Activated CD4-positive, alpha-beta memory T cell treated with anti-CD3 and anti-CD28 coated beads, Interleukin-2, amount 10 ng/mL, durations not matched to agents 7 days and 5 days (primary cell): ENCODE measurements around the gene PDE6B. TPM values are rescaled to one million over a fixed set of nuclear protein-coding genes. Genes with fewer than 3 reads are reported as not detected.

Experiments
- CTCF ChIA-PET: fragments of 350-600 bp; sonication (Branson Sonifier 250); formaldehyde crosslinking; loops from one replicate; lab custom pipeline; 2021; ENCODE audit warnings: antibody characterized with exemption, inconsistent platforms; lab: Charles Lee
- POLR2A ChIA-PET: fragments of 350-600 bp; sonication (Branson Sonifier 250); formaldehyde crosslinking; loops from one replicate; lab custom pipeline; 2021; ENCODE audit warnings: antibody characterized with exemption; lab: Charles Lee
- DNase-seq: peaks from one replicate; pipeline ENCODE4 v3.0.0-alpha.2; 2020
- H3K27ac Mint-ChIP-seq: one replicate; pipeline ENCODE4 v1.8.0; 2021; ENCODE audit warnings: mild to moderate bottlenecking, mixed read lengths
- H3K27me3 Mint-ChIP-seq: one replicate; pipeline ENCODE4 v1.8.0; 2021; ENCODE audit warnings: mixed read lengths
- H3K36me3 Mint-ChIP-seq: one replicate; pipeline ENCODE4 v1.8.0; 2021; ENCODE audit warnings: low read depth, mixed read lengths
- H3K4me1 Mint-ChIP-seq: one replicate; pipeline ENCODE4 v1.8.0; 2021; ENCODE audit warnings: mixed read lengths
- H3K4me3 Mint-ChIP-seq: one replicate; pipeline ENCODE4 v1.8.0; 2021; ENCODE audit warnings: mild to moderate bottlenecking, mixed read lengths
- H3K9me3 Mint-ChIP-seq: one replicate; pipeline ENCODE4 v1.8.0; 2021; ENCODE audit warnings: mixed read lengths
- total RNA-seq, 2 experiments: library from RNA; stranded (reverse); gene quantifications; one replicate each; pipeline ENCODE4 v1.2.3, GENCODE V29; 2021

Gene PDE6B
- total RNA-seq, 2 experiments from 2014 or later, result 13.3 to 16.4 TPM

DNA sequence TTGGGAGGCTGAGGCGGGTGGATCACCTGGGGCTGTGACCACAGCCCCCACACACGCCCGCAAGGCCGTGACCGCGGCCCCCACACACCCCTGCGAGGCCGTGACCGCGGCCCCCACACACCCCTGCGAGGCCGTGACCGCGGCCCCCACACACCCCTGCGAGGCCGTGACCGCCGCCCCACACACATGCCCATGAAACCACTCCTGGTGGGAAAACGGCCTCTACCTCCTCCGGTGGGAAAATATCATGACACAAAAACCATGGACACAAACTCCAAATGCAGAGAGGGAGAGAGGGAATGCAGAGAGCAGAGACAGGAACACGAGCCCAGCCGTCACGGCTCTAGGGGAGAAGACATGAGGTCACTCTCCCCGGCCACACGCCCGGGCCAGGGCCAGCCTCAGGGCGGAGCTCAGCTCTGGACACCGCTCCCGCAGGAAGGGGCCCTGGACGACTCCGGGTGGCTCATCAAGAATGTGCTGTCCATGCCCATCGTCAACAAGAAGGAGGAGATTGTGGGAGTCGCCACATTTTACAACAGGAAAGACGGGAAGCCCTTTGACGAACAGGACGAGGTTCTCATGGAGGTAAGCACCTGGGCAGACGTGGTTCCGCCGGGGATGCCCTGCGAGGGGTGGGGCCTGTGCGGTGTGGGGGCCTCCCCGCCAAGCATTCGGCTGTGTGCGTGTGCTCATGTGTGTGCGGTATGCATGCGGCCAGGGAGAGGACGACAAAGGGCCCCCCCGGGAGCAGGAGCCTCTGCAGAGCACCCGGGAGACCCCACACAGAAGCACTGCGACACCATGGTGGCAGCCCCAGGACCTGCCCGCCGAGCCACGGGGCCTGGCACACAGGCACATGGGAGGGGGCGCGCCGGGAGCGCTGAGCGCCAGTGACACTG, 31.3 kb downstream of the PDE6B start:
- no peak overlapping the region for H3K27ac Mint-ChIP-seq
- H3K27me3 Mint-ChIP-seq, result no peaks in the 10 kb centered on the region
- no peak for DNase-seq
- H3K4me3 Mint-ChIP-seq, result no peak overlapping the region
- POLR2A ChIA-PET, result no interaction called here
- CTCF ChIA-PET, result no interaction called here
- peaks cover 15% of the 10 kb centered on the region for H3K9me3 Mint-ChIP-seq
- H3K36me3 Mint-ChIP-seq, result peaks cover 14% of the 10 kb centered on the region
- H3K4me1 Mint-ChIP-seq, result peaks cover 1% of the 10 kb centered on the region

DNA sequence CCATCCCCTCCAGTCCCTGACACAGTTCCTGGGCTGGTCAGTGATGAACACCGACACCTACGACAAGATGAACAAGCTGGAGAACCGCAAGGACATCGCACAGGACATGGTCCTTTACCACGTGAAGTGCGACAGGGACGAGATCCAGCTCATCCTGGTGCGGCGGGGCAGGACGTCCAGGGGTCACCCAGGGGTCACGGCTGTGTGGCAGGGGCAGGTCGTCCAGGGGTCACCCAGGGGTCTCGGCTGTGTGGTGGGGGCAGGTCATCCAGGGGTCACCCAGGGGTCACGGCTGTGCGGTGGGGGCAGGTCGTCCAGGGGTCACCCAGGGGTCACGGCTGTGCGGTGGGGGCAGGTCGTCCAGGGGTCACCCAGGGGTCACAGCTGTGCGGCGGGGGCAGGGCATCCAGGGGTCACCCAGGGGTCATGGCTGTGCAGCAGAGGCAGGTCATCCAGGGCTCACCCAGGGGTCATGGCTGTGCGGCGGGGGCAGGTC, 32.0 kb downstream of the PDE6B start:
- no peak overlapping the region for H3K27ac Mint-ChIP-seq
- no peak for DNase-seq
- CTCF ChIA-PET, result no interaction called here
- peaks cover 15% of the 10 kb centered on the region for H3K9me3 Mint-ChIP-seq
- peaks cover 1% of the 10 kb centered on the region for H3K4me1 Mint-ChIP-seq
- POLR2A ChIA-PET, result no interaction called here
- no peak overlapping the region for H3K4me3 Mint-ChIP-seq
- peaks cover 14% of the 10 kb centered on the region for H3K36me3 Mint-ChIP-seq
- no peaks in the 10 kb centered on the region for H3K27me3 Mint-ChIP-seq

DNA sequence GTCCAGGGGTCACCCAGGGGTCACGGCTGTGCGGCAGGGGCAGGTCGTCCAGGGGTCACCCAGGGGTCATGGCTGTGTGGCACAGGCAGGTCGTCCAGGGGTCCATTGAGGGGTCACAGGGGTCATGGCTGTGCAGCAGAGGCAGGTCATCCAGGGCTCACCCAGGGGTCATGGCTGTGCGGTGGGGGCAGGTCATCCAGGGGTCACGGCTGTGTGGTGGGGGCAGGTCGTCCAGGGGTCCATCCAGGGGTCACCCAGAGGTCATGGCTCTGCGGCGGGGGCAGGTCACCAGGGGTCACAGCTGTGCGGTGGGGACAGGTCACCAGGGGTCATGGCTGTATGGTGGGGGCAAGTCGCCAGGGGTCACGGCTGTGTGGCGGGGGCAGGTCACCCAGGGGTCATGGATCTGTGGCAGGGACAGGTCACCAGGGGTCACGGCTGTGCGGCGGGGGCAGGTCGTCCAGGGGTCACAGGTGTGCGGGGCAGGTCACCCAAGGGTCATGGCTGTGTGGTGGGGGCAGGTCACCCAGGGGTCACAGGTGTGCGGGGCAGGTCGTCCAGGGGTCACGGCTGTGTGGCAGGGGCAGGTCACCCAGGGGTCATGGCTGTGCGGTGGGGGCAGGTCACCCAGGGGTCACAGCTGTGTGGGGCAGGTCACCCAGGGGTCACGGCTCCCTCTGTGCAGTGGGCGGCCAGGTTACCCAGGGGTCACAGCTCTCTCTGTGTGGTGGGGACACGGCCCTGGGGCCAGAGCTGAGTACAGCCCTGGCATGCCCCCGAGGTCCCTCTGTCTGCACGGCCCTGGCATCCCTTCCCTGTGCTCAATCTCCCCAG, 32.7 kb downstream of the PDE6B start:
- H3K4me1 Mint-ChIP-seq, result peaks cover 2% of the 10 kb centered on the region
- H3K4me3 Mint-ChIP-seq, result no peak overlapping the region
- H3K36me3 Mint-ChIP-seq, result peaks cover 14% of the 10 kb centered on the region
- POLR2A ChIA-PET, result no interaction called here
- CTCF ChIA-PET, result no interaction called here
- DNase-seq, result no peak
- no peak overlapping the region for H3K27ac Mint-ChIP-seq
- no peaks in the 10 kb centered on the region for H3K27me3 Mint-ChIP-seq
- H3K9me3 Mint-ChIP-seq, result peaks cover 15% of the 10 kb centered on the region

DNA sequence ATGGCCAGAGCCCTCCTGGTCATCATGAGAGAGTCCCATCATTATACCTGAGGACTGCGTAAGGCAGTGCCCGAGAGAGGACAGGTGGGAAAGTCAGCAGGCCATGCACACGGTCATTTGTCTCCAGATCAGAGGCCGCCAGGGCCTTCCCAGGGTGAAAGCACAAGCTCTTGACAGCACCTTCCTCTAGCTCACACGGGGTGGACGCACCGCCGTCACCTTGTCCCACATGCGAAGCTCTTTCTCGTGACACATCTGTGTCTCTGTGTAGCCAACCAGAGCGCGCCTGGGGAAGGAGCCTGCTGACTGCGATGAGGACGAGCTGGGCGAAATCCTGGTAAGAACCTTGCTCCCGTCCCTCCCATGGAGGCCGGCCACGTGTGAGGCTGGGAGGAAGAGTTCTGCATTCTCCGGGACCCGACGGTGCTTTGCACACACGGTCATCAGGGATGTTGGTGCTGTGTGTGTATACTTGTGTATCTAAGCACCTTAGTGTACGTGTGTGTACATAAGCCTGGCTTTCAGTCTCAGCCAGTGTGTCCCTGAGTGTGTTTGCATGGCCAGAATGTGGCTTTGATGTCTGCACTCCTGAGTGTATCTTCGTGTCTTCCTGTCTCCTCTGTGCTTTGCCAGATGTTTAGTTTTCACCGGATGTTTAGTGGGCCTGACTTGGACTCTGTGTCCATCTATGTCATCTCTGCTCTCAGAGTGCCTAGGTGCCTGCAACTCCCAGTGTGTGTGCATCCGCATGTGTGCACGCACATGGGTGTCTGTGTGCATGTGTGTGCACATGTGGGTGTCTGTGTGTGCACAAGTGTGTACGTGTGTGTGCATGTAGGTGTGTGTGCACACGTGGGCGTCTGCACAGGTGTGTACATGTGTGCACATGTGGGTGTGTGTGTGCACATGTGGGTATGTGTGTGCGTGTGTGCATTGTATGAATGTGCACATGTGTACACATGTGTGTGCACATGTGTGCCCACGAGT, 33.6 kb downstream of the PDE6B start:
- Mint-ChIP-seq H3K4me1 (peaks cover 3% of the 10 kb centered on the region), H3K27me3 (no peaks in the 10 kb centered on the region), H3K27ac (no peak overlapping the region), H3K4me3 (no peak overlapping the region), H3K36me3 (peaks cover 14% of the 10 kb centered on the region), H3K9me3 (peaks cover 15% of the 10 kb centered on the region)
- ChIA-PET CTCF (no interaction called here), POLR2A (no interaction called here)
- no peak for DNase-seq

DNA sequence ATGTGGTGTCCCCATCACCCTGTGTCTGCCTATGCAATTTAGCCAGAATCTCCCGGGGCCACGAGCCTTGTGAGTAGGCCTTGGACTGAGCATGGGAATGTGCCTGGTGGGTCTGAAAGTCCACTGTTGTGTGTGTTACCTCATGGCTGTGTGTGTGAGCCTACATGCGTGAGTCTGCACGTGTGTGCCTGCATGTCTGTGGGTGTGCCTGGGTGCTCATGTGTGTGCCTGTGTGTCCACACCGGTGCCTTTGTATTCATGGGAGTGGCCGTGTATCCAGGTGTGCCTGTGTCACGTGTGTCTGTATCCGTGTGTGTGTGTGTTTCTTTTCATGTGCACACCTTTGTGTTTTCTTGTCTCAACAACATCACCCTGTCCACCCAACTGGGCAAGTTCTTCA, 34.5 kb downstream of the PDE6B start:
- H3K9me3 Mint-ChIP-seq, result peaks cover 15% of the 10 kb centered on the region
- POLR2A ChIA-PET, result no interaction called here
- no peak for DNase-seq
- H3K36me3 Mint-ChIP-seq, result peaks cover 14% of the 10 kb centered on the region
- CTCF ChIA-PET, result no interaction called here
- peaks cover 10% of the 10 kb centered on the region for H3K4me1 Mint-ChIP-seq
- no peaks in the 10 kb centered on the region for H3K27me3 Mint-ChIP-seq
- H3K4me3 Mint-ChIP-seq, result no peak overlapping the region
- no peak overlapping the region for H3K27ac Mint-ChIP-seq

DNA sequence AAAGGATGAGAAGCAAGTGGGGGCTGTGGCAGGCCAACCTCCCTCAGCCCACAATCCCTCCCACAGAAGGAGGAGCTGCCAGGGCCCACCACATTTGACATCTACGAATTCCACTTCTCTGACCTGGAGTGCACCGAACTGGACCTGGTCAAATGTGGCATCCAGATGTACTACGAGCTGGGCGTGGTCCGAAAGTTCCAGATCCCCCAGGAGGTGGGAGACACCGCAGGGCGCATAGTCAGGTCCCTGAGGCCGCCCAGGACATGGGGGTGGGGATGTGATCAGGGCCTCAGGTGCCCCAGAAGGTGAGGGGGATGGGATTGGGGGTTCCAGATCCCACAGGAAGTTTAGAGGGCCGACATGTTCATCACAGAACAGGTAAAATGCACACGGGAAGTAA, 35.0 kb downstream of the PDE6B start:
- ChIA-PET CTCF (no interaction called here), POLR2A (no interaction called here)
- Mint-ChIP-seq H3K4me3 (no peak overlapping the region), H3K36me3 (peaks cover 14% of the 10 kb centered on the region), H3K4me1 (peaks cover 15% of the 10 kb centered on the region), H3K27me3 (no peaks in the 10 kb centered on the region), H3K9me3 (peaks cover 15% of the 10 kb centered on the region), H3K27ac (no peak overlapping the region)
- no peak for DNase-seq

DNA sequence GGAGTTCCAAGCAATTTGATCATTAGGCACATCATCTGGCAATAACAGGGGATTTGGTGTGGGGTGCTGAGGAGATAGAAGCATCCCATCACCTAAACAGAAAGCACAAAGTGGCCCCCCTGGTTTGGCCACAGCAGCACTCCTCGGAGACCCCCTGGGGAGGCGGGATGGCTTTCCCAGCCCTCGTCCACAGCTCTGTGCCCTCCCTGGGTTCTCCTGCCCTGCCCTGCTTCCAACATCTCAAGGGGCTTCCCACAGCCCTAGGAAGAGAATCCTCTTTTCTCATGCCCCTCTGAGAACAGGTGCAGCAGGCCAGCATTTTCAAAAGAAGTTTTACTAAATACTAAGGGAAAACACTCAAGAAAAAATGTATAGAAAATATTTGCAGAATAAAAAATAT, 35.9 kb downstream of the PDE6B start:
- Mint-ChIP-seq H3K4me1 (peaks cover 15% of the 10 kb centered on the region), H3K9me3 (peaks cover 15% of the 10 kb centered on the region), H3K4me3 (no peak overlapping the region), H3K27me3 (no peaks in the 10 kb centered on the region), H3K36me3 (peaks cover 14% of the 10 kb centered on the region), H3K27ac (no peak overlapping the region)
- POLR2A ChIA-PET, result no interaction called here
- CTCF ChIA-PET, result no interaction called here
- no peak for DNase-seq

DNA sequence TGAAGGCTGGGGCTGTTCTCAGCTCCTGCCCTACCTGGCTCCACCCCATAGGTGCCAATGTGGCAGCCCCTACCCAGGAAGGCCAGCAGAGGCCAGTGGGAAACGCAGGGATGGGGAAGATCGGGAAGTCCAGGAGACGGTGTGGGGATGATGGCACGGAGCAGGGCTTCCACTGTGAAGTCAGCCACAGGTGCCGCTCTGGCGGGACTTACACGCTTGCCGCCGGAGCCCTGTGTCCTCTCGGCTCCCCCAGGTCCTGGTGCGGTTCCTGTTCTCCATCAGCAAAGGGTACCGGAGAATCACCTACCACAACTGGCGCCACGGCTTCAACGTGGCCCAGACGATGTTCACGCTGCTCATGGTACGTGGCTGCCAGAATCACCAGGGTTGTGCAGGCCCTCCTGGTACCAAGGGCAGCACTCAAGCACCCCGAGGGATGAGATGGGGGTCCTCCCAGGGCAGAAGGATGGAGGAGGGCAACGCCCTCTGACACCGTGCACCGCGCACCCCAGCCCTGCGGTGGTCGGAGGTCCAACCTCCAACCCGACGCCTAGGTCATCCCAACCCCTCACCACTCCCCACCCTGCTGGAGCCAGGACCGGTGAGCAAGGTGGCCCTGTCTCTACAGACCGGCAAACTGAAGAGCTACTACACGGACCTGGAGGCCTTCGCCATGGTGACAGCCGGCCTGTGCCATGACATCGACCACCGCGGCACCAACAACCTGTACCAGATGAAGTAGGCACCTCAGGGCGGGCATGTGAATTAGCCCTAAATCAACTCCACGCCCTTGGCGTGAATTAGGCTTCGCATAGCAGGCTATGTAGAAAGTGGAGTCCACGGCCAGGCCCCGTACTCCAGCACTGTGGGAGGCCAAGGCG, 36.7 kb downstream of the PDE6B start:
- Mint-ChIP-seq H3K4me1 (peaks cover 15% of the 10 kb centered on the region), H3K4me3 (peak overlapping the region; percentile 5)
- POLR2A ChIA-PET, result interaction anchor here (2.2 to 3.2 kb wide), 2 partner anchors 11 to 324 kb away, joined by 10 to 40 read pairs; partner anchors contain the start of genes ATP5ME, MYL5 and ZNF141

DNA sequence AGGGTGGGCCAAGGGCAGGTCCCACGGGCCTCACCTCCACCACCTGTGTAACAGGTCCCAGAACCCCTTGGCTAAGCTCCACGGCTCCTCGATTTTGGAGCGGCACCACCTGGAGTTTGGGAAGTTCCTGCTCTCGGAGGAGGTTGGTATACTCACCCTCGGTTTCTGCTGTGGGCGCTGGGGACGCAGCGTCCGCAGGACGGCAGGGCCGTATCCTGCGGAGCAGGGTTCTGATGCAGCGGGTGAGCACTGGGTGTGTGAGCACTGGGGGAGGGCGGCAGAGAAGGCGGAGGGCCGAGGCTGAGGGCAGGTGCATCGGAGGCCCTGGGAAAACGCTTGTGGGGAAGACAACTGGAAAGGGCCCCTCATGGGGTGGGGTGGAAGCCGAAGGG, 37.7 kb downstream of the PDE6B start:
- ChIA-PET POLR2A (interaction anchor here (2.2 to 3.2 kb wide), 2 partner anchors 10 to 325 kb away, joined by 10 to 40 read pairs; partner anchors contain the start of genes ATP5ME, MYL5 and ZNF141), CTCF (interaction anchor here (3.7 kb wide), 1 partner anchor 10 kb away, joined by 29 read pairs; the partner anchor contains the start of genes ATP5ME and MYL5)
- H3K27me3 Mint-ChIP-seq, result no peaks in the 10 kb centered on the region
- peaks cover 15% of the 10 kb centered on the region for H3K9me3 Mint-ChIP-seq
- H3K4me1 Mint-ChIP-seq, result peaks cover 15% of the 10 kb centered on the region
- peak overlapping the region; percentile 44 for H3K27ac Mint-ChIP-seq
- DNase-seq, result no peak
- peaks cover 11% of the 10 kb centered on the region for H3K36me3 Mint-ChIP-seq
- peak overlapping the region; percentile 74 for H3K4me3 Mint-ChIP-seq

More for the DNA sequence above, 36.7 kb downstream of the PDE6B start:
- Mint-ChIP-seq H3K27ac (no peak overlapping the region), H3K27me3 (no peaks in the 10 kb centered on the region), H3K36me3 (peaks cover 11% of the 10 kb centered on the region), H3K9me3 (peaks cover 15% of the 10 kb centered on the region)
- DNase-seq, result no peak
- CTCF ChIA-PET, result interaction anchor here (3.7 kb wide), 1 partner anchor 11 kb away, joined by 29 read pairs; the partner anchor contains the start of genes ATP5ME and MYL5

DNA sequence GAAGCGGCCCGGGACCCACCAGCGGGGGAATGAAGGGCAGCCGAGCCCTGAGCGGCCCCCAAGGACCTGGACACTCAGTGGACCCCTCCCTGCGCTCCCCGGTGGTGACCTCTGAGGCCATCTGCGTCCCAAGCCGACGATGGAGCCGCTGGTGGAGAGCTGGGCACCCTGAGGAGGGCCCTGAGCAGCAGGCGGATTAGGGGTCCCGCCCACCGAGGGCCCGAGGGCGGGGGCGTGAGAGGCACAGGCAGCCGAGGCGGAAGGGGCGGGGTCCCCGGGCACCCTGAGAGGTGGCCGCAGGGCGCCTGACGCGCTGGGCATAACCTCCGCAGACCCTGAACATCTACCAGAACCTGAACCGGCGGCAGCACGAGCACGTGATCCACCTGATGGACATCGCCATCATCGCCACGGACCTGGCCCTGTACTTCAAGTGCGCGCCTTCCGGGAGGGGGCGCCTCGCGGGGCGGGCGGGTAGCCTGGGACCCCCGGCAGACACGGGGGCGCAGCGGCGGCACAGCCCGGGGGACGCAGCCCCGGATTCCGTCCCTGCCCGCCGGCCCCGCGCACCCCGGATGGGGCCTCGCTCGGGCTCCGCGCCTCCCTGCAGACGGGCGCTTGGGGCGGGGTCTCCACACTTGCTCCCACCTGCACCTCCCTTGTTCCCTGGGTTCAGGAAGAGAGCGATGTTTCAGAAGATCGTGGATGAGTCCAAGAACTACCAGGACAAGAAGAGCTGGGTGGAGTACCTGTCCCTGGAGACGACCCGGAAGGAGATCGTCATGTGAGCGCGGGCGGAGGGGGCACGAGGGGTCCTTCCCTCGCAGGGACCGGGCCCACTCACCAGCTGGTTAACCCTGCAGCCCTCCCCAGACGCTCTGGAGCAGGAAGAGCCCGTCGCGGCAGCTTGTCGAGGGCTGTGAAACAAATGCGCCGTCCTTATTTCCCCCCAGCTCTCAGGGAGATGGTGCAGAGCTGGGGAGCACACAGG, 38.4 kb downstream of the PDE6B start:
- POLR2A ChIA-PET, result interaction anchor here (0.8 to 3.2 kb wide), 8 partner anchors 9 to 539 kb away, joined by 4 to 40 read pairs (median 6); partner anchors contain the start of genes ATP5ME, MYL5, ZNF141 and ZNF718
- CTCF ChIA-PET, result interaction anchor here (0.6 to 3.7 kb wide), 2 partner anchors 10 to 1032 kb away, joined by 4 to 29 read pairs; partner anchors contain the start of genes ATP5ME and MYL5
- DNase-seq, result peak; percentile 78
- H3K27me3 Mint-ChIP-seq, result no peaks in the 10 kb centered on the region
- peaks cover 11% of the 10 kb centered on the region for H3K36me3 Mint-ChIP-seq
- H3K4me1 Mint-ChIP-seq, result peaks cover 15% of the 10 kb centered on the region
- peak overlapping the region; percentile 76 for H3K4me3 Mint-ChIP-seq
- H3K27ac Mint-ChIP-seq, result peak overlapping the region; percentile 73
- peaks cover 15% of the 10 kb centered on the region for H3K9me3 Mint-ChIP-seq
